DMS153 treated with DMSO at 0.1 percent for 48 hours (cell line): ENCODE measurements around the gene MAN2B2.
"Not testable (repeated sequence)": the region's sequence is repeated elsewhere in the genome, so short reads cannot be mapped to it uniquely, and the experiment has no call there.

ENCODE experiments used
- DNase-seq: peaks from one replicate; lab custom pipeline; 2025; ENCODE audit not compliant: unreplicated experiment; lab: John Stamatoyannopoulos, UW

Gene MAN2B2

GRCh38 chr4:6639137-6639680, 64.2 kb downstream of the MAN2B2 start:
- no peak for DNase-seq

DNA sequence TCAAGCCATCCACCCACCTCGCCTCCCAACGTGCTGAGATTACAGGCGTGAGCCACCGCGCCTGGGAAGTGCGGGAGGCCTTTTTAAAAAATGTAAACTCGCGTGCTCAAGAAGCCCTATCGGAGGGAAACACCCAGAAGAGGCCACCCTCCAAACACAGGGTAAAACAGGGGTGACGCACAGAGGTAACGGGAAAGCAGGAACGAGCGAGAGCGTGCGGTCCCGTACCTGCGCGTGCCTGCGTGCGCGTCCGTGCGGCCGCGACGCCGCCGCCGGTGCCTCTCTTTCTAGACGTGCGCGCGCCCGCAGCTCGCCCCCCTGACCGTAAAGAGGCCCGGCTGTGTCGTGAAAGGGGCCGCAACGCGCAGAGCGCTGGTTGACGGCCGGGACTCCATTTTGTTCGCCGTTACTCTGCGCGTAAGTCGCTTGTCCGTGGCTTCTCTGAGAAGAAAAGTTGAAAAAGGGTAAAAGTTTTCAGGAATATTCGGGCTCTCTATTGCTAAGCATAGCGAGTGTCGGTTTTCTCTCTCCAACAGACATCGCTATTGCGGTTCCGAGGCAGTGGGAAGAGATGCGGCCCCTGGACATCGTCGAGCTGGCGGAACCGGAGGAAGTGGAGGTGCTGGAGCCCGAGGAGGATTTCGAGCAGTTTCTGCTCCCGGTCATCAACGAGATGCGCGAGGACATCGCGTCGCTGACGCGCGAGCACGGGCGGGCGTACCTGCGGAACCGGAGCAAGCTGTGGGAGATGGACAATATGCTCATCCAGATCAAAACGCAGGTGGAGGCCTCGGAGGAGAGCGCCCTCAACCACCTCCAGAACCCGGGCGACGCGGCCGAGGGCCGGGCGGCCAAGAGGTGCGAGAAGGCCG, 65.5 kb downstream of the MAN2B2 start, which contains the start of gene MRFAP1:
Gene MRFAP1, plus strand, starts transcription at position 394 of the 872 bp plus-strand sequence. Its CDS starts 178 bp downstream, at position 572.
- peak; percentile 52 for DNase-seq

GRCh38 chr4:6641164-6641970, 66.4 kb downstream of the MAN2B2 start:
- no peak for DNase-seq

DNA sequence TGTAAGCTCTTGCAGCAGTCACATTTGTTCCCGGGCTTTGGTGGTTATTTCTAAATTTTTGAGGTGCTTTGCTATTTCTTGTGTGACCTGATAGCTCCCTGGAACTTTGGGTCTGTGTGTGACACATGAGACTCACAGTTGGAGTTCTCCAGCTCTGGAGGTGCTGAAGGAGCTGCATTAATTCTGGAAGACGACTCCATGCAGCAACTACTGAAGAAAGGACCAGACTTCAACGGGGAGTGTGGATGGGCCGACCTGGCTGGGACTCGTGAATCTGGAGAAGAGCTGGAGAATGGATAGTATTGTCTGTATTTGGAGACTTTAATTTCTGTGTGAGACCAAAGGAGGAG, 67.0 kb downstream of the MAN2B2 start:
- no peak for DNase-seq

DNA sequence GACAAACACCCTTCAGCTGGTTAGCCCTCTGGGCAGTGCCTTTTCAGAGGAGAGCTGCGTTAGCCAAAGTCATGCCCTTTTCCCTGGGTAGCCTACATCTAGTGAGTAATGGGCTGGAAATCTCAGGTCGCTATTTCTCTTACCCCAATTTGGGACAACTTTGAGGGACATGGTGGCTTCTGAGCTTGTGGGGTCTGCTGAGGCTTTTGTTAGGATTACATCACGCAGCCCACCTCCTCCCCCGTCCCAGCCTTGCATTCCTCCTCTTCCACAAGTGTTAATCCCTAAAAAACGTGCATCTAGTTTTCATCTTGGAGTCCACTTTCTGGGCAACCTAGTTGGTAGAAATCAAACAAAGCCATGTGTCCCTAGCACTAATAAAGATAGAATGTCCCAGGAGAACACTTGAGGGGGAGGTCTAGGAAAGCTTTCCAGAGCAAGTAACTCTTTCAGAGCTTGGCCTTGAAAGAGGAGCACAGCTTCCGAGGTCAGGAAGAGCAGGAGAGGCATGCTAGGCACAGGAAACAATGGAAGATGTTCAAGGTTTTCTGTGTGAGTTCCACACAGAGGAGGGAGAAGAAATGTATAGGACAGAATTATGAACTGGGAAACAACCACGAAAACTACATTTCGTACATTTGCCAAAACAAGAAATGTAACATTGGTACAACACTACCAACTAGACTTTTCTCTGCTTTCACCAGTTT, 68.3 kb downstream of the MAN2B2 start:
- DNase-seq: no peak

DNA sequence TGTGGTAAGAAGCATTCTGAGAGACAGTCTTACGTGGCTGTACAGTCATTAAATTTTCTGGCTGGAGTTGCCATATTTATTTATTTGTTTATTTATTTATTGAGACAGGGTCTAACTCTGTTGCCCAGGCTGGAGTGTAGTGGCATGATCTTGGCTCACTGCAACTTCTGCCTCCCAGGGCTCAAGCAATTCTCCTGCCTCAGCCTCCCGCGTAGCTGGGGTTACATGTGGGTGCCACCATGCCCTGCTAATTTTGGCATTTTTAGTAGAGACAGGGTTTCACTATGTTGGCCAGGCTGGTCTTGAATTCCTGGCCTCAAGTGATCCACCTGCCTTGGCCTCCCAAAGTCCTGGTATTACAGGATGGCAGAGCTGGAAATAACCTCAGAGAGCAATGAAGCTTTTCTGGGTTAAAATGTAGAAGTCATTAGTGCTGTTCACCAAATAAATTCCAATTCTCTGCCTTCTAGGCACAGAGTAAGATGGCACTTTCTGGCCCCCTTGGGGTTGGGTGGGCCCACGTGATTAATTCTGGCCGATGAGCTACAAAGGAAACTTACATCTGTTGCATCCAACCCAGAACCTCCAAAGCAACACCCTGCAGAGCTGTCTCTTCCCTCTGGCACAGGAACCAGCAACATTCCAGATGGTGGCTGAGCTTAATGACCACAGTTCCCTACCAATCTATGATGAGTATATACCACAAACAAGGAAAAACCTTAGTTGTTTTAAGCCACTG, 70.0 kb downstream of the MAN2B2 start:
- DNase-seq: no peak

GRCh38 chr4:6647169-6647568, 72.2 kb downstream of the MAN2B2 start:
- no peak for DNase-seq

DNA sequence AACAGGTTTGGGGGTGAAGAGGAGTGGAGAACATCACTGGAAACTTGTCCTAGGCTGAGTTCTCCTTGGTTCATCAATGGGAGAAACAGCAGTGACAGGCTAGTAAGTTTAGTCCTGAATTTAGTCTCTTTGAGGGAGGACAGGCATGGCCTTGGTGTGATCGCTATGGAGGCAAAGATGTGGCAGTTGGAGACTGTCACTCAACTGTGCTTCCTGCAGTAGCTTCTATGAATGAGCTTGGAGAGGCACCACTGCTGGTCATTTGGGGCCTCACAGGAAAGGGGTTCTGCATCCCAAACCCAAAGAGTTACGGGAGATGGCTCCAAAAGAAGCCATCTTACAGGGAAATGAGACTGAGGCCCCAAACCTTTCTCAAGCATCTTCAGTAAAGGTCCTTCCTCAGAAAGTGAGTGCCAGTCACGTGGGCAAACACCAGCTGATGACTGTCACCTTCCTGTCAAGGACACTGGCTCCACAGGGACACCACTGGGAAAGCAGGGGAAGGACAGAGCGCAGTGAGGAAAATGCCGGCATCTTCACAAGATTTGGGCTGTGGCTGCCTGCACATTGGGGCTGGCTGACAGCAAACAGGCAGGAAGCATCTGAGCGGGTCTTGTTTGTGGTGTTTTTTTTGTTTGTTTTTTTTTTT, 72.7 kb downstream of the MAN2B2 start:
- no peak for DNase-seq

GRCh38 chr4:6649216-6649615, 74.2 kb downstream of the MAN2B2 start:
- DNase-seq: no peak

- DNase-seq: not testable (repeated sequence)
These were observed 79.2 kb downstream of the MAN2B2 start for GRCh38 chr4:6654211-6654610.

DNA sequence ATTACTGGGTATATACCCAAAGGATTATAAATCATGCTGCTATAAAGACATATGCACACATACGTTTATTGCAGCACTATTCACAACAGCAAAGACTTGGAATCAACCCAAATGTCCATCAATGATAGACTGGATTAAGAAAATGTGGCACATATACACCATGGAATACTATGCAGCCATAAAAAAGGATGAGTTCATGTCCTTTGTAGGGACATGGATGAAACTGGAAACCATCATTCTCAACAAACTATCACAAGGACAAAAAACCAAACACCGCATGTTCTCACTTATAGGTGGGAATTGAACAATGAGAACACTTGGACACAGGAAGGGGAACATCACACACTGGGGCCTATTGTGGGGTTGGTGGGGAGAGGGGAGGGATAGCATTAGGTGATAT, 80.3 kb downstream of the MAN2B2 start:
- DNase-seq: not testable (repeated sequence)

DNA sequence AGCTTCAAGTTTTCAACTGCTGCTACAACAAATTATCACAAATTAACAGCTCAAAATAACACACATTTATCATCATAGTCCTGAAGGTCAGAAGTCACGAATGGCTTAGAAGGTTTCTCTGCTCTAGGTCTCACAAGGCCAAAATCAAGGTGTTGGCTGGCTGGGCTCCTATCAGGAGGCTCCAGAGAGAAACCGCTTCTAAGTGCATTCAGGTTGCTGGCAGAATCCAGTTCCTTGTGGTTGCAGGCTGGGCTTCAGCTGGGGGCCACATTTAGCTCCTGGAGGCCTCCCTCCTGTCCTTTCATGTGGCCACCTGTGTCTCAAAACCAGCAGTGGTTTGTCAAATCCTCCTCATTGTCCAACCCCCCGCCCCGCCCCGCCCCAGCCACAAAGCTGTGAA, 80.9 kb downstream of the MAN2B2 start:
- no peak for DNase-seq

DNA sequence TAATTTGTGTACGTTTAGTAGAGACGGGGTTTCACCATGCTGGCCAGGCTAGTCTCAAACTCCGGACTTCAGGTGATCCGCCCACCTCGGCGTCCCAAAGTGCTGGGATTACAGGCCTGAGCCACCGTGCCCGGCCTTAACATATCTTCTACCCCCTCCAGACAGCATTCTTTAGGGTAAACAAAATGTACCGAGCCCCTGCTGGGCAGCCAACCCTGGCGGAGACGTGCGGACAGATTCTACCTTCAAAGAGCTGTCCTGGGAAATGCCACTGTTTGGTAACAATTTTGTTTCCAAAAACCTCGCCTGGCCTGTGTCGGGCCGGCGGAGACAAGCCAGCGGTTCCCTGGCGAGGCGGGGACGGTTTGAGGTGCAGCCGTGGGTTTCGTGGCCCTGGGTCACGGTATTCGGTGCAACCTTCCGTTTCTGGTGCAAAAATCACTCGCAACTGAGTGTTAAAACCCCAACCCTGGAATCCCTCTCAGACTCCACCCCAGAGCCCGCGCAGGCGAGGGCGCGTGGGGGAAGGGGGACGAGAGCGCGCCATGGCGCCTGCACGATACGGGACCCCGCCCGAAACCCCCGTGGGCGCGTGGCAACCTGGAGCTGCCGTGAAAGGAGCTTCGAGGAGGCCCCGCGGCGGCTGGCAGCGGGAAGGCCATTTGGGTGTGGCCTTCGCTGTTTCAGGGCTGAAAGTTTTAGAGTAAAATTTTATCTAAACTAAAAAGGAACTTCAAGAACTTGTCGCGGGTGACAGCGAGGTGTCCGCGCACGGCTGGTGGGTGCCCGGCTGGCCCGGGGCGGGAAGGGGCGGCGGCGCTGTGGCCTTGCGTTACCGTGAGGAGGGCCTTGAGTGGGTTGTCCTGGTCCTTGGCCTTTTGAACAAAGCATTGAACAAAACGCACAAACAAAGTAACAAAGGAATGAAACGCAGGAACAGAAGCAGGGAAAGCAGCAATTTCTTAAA, 82.5 kb downstream of the MAN2B2 start:
- DNase-seq: no peak

- DNase-seq: no peak
These were observed 83.2 kb downstream of the MAN2B2 start for GRCh38 chr4:6658209-6658595.

DNA sequence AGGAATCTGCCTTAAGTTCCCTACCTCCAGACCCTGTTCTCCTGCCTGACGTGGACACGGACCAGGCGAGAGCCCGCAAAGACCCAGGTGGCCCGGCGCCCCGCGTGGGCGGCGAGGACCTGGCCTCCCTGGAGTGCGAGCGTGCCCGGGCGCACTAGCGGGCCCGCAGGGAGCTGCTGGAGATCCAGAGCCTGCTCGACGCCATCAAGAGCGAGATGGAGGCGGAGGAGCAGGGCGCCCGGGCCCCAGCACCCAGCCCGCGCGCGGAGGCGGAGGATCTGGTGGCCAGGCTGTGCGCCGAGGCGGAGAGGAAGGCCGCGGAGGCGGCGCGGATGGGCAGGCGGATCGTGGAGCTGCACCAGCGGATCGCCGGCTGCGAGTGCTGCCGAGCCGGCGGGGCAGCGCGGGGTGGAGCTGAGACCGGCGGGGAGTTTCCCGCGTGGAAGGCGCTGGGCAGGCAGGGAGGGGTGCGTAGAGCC, 83.6 kb downstream of the MAN2B2 start:
- DNase-seq: no peak

- no peak for DNase-seq
These were observed 84.9 kb downstream of the MAN2B2 start for GRCh38 chr4:6659897-6660296.

- DNase-seq: no peak
These were observed 85.4 kb downstream of the MAN2B2 start for GRCh38 chr4:6660430-6660829.

DNA sequence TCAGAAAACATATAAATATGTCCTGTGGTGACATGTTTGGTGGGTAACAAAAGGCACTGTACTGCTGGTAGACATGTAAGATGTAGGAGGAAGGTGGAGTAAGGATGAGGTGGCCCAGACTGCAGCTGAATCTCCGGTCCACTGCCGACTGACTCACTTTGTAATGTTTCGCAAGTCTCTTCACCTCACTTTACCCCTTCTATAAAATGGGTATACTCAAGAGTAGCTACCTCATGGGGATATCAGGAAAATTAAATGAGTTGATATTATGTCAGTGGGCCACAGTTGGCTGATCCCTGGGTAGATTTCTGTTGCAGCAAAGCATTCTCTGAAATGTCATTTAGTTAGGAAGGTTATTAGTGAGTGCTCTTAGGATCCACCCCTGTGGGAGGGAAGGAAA, 87.6 kb downstream of the MAN2B2 start:
- DNase-seq: no peak
